NAMALWA (cell line): ENCODE results near the gene JUNB.

Experiments used
- DNase-seq: peaks from one replicate; pipeline ENCODE4 v3.0.0-alpha.2; 2015; ENCODE audit warnings: low spot score

JUNB gene

DNA sequence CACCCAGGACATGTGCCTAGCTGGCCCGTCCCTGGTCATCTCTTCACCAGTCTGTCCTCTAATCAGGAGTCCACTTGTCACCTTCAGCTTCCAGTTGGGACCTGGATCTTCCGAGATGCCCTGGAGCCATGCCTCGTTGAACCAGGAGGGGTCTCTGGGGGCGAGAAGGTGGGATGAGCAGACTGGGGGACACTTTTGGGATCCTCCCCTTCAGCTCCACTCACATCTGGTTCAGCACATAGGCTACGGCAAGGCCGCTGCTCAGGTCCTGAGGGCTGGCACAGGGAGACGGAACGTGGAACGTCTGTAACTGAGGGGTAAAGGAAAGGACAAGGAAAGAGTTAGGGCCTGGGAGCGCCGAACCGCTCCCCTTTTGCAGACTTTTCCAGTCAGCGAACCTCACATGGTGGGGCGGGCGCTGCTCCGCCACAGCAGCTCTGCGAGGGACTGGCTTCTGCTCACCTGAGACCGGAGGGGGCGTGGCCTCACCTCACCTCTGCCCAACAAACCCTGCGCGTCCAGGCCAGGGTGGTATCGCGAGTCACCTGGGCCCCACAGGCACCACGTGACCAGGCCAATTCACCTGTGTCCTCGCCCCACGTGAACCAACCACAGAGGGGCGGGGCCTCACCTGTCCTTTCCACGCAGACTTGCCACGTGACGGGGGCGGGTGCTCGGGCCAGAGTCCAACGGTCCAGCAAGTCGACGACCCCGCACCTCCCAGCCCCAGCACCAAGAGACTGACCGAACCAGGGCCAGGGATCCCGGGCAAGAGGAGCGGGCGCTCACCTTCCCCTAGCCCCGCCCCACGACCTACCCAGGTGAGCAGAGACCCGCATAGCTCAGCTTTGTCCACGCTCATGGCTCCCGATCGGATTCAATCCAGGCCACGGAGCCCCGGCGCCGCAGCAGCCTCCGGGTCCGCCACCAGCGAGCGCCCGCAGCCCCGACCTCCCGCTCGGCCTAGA is 16.4 kb upstream of the JUNB start, which contains the start of gene HOOK2:
Gene HOOK2, minus strand, starts transcription at position 965 of the 968 bp plus-strand sequence. Its CDS starts 103 bp downstream, at position 862.
- DNase-seq = no peak

DNA sequence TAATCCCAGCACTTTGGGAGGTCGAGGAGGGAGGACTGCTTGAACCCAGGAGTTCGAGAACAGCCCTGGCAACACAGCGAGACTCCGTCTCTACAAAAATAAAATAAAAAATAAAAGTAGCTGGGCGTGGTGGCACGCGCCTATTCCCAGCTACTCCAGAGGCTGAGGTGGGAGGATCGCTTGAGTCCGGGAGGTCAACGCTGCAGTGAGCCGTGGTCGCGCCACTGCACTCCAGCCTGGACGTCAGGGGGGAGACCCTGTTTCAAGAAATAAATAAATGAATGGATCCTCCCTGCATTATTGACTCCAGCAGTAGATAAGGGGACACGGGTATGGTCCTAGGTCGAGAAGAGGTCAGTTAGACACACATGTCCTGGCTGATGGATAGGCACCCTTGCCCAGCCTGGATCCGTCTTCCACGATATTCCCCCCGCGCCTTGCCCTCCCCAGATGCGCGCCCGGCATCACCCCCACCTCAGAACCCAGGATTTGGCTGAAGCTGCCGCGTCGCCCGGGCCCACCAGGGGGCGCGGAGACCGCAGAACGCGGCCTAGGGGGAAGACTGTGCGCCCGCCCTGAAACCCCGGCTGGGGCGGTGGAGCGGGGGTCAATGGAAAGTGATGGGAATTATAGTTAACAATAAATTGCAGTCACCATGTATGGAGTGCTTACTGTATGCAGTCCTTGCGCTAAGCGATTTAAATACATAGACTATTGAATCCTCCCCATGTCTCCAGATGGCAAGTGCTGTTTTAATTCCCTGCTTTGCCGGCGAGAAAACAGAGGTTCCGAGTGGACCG is 13.9 kb upstream of the JUNB start:
- DNase-seq = peak; percentile 84

DNA sequence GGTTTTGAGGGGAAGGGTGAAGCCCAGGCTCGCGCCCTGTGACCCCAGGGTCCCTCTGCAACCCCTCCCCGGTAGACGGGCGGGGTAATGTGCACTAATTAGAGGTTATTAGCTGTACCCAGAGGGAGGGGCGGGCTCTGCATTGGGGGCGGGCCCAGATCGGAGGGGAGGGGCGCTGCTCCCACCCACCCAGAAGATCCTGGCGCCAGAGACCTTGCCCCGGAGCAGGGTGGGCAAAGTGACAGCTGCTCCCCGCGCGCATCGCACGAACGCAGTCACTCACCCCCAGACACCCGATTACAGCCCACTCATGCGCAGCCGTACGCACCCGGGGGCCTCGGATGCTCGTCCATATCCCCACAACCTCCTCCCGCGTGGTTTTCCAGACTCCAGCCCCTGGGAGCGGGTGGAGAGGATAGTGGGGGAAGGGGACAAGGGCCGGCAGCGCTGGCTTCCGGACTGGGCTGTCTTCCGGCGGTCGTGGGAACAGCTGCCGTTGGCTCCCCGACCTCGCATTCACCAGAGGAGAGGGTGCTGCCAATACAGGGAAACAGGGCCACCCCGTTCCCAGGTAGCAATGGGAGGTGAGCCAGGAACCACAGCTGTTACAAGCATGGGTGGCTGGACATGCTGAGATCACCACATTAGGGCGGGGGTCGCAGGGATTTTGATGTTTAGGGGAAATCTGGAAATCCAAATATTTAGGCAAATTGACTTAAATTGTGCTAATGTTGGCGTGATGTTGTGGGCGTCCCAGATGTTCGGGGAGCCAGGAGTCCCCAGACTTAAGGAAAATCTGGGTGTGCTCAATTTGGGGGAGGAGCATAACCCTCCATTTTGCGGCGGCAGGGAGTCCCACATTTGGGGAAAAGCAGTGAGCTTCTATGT is 13.0 kb upstream of the JUNB start:
- DNase-seq = peak; percentile 50

DNA sequence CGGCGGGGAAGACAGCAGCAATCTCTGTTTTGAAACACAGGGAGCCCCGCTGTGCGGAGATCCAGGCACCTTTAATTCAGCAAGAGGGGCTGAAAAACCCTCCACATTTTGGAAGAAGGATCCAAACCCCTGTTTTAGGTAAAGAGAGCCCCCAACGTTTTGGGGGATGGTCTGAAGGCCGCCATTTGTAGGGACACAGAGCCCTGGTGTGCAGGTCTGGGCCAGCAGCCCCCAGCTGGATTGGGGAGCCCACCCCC is 12.5 kb upstream of the JUNB start:
- DNase-seq = no peak

DNA sequence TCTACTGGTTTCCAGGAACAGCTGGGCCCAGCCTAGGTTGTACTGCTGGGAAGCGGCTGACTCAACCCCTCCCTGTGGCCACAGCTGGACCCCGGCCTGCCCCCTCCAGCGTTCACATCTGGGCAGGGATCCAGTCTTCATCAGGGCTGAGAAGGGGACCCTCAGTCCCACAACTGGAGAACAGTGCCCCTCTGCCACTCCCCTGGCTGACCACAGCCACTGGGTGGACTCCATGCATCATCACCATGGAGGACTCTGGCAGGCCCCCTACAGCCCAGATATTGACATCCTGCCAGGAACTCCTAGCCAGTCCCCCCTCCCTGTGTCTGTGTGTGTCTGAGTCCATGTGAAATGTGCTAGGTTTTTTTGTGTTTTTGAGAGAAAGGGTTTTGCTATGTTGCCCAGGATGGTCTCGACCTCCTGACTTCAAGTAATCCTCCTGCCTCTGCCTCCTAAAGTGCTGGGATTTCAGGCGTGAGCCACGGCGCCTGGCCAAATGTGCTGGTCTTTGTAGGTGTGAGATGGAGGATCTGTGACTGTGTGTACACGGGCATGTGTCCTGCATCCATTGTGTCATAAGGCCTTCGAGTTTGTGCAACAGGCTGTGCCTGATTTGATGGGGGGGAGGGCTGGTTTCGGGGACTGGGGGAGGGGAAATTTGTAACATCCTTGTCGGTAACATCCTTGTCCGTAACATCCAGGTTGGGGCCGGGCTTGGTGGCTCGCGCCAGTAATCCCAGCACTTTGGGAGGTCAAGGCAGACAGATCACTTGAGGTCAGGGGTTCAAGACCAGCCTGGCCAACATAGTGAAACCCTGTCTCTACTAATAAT is 11.9 kb upstream of the JUNB start:
- no peak for DNase-seq

DNA sequence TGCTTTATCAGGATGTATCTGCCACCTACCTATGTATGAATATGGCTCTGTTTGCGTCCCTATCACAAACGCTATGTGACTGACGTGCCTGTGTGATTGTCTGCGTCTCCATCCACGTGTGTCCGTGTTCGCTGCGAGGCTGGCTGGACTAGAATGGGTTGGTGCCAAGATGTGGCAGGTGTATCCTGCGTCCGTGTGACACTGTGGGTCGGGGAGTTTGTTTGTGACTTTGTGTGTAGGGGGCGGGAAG is 9.2 kb upstream of the JUNB start:
- peak; percentile 75 for DNase-seq

DNA sequence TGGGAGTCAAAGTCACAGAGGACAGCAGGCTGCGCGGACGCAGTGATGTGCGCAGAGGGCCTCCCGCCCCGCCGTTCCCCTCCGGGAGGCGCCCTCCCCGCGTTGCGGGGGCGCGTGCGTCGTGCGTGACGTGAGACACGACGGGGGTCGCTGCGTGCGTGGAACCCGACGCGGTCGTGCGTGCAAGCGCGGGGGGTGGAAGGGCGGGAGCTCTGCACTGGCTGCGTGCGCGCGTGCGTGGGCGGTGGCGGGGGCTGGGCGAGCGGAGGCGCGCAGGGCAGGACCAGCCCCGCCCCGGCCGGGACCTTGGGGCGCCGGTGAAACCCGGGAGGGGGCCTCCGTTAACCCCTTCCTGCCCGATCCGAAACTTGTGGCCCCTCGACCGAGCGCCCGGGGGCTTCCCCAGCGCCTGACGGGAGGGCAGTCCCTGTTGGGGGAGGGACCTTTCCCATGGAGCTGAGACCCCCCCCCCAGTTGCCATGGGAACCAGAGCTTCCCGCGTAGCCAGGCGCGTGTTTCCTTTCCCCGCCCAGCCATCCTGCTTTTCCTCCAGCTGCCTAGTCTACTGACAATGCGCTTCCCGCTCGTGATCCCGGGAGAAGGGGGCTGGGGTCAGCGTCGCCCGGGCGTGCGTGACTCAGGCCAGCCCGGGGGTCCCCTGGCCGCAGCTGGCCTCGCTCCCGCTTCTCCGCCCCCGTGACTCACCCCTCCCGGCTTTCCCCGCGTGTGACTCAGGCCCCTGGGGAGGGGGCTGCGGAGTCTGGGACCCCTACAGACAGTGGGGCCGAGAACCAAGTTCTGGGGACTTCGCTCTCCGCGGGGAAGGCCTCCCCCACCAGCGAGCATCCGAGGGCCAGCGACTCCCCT is 8.6 kb upstream of the JUNB start:
- DNase-seq = no peak

DNA sequence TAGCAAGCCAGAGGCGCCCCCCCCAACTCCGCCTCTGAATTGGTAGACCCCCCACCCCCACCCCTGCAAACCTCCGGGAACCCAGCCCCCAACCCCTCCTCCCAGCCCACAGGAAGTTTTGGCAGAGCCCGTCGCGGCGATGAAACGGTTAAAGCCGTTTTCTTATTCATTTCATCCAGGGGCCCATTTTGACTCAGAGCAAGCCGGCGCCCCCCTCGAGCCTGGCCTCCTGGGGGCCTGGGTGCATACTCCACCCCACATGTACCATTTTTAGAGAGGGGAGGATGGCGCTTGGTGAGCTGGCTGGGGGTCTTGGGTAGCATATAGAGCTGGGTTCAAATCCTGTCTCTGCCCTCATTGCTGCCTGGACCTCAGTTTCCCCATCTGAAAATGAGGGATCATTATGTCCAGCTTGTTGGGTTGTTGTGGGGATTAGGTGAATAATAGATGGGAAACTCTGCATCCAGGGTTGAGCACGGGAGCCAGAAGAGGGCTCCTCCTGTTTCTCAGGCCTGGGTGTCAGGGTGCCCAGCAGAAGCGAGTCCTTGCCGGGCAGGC is 7.9 kb upstream of the JUNB start:
- no peak for DNase-seq

DNA sequence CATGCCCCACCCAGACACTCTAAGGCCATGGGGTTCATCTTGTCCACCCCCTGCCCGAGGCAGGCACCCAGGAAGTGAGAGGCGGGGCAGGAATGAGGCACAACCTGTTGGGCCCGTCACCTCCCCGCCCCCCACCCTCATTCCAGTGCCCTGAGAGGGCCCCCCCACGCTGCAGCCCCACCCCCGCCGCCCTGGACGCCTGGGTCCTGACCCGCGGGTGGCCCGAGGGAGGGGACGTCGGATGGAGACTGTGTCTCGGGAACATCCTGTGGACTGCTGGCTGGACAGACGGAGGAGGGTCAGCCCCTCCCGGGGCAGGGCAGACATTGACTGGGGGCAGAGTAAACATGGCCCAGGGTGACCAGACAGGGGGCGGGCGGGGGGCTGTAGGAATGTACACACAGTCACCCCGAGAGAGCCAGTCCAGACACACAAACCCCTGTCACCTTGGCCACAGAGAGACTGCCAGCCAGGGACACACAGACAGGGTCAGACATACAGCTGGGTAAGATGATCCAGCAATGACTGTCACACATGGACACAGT is 7.4 kb upstream of the JUNB start:
- no peak for DNase-seq

DNA sequence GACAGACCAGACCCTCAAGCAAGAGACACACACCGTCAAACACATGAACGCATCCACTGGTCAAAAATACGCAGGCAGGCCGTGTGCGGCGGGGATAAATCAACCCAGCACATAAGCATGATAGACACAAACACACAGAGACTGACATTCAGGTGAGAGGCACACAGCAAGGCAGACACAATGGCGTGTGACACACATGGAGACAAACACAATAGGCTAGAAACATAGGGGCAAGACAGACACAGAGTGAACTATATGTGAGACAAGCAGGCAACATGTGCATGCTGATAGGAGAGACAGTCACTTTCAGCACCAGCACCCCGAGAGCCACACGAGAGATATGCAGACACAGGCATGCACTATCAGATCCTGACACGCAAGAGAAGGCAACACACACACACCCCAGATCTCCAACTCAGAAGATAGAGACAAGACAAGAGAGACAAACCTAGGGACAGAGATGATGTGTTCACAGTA is 6.9 kb upstream of the JUNB start:
- peak; percentile 56 for DNase-seq

DNA sequence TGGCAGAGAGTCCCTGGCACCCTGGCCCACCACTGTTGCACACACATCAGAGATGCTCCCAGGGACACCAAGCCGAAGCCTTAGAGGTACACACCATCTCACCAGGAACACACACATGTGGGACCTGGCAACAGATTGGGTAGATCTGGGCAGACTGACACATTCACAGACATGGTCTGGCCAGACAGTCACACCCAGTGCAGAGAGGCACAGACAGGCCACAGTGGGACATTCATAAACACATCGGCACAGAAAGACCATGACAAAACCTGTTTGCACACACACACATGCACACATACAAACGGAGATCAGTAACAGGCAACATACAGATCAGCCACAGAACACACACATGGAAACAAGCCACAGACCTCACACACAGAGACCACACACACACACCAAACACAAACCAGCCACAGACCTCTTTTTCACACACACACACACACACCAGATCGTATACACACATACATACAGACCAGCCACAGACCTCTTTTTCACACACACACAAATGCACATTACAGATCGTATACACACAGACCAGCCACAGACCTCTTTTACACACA is 6.3 kb upstream of the JUNB start:
- DNase-seq = no peak

DNA sequence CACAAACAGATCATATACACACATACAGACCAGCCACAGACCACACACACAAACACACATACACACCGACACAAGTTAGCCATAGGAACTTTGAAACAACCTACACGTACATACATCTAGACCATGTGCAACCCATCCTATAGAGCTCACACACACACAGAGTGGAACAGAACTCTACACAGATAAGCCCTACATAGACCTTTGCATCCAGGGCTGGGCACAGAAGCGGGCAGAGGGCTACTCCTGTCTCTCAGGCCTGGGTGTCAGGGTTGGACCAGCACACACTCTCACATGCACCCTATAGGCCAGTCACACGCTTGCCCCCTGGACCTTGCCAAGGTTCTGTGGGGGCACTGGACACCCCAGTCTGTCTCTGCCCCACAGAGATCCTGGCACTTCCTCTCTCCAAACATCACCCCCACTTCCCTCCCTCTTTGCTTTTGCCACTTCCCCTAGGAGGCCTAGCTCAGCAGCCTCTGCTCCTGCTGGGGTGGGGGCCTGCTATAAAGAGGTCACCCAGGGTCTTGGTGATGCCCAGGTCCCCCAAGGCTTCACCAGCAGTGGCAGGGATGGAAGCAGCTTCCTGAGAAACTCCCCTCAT is 5.8 kb upstream of the JUNB start:
- no peak for DNase-seq

DNA sequence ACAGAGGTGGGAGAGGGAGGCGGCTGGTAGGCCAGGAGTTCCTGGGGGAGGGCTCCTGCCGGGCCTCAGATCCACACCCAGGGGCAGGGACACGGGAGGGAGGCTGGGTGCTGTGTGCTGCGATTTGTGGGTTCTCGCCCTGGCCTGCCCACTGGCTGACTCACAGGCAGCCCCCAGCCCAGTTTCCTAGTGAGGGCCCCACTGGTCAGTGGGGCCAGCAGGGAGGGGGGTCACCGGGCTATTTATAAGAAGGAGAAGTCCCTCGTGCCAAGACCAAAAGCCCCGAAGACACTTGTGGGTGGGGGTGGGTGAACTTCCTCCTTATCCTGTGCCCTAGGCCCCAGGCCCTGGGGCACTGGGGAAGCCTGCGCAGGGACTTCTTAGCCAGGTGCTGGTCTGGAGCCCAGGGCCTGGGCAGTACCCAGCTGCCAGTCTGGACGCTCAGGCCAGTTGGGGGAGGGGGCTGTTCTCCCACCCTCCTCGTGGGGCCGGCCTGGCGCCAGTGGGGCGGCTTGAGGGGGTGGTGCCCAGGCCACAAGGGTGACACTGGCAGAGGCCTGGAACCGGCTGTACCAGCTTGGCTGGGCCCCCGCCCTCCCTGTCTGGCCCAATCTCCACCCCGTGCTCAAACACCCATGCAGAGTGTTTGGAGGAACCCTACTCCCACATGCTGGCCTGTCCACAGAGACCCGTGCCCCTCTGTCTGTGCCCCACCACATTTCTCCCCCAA is 5.0 kb upstream of the JUNB start:
- DNase-seq = peak; percentile 54

DNA sequence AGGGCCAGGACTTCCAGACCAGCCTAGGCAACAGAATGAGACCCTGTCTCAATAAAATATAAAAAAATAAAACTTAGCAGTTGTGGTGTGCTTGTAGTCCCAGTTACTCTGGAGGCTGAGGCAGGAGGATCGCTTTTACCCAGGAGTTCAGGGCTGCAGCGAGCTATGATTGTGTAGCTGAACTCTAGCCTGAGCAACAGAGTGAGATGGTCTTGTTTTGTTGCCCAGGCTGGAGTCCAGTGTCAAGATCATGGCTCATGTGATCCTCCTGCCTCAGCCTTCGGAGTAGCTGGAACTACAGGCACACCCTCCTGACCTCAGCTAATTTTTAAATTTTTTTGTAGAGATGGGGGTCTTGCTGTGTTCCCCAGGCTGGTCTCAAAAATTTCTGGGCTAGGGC is 4.3 kb upstream of the JUNB start:
- DNase-seq = no peak

DNA sequence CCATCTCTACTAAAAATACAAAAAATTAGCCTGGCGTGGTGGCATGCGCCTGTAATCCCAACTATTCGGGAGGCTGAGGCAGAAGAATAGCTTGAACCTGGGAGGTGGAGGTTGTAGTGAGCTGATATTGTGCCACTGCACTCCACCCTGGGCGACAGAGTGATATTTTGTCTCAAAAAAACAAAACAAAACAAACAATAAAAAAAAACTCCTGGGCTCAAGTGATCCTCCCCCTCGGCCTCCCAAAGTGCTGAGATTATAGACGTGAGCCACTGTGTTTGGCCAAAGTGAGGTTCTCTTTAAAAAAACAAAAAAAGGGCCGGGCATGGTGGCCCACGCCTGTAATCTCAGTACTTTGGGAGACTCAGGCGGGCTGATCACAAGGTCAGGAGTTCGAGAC is 3.8 kb upstream of the JUNB start:
- no peak for DNase-seq

DNA sequence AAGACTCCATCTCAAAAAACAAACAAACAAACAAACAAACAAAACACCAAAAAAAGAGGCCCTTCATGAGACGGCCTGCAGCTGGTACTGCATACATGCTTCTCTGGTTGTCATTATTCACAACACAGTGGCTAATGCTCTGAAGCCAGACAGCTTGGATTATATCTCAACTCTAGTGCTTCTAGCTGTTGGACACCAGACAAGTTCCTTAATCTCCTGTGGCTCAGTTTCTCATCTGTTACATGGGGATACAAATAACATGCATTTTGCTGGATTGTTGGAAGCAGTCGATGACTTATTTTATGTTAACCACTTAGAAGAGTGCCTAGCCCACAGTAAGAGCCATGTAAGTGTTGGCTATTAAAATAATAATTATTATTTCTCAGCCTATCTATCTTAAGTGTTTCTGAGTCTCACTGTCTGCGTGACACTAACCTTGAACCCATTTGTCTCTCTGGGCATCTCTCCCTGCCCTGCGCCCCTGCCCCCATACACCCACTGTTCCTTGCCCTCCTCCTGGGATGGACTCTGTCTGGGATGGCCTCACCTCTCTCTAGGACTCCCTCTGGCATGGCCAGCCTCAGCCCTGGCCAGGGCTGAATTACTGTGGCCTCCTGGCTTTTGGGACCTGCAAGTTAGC is 3.1 kb upstream of the JUNB start:
- DNase-seq = peak; percentile 57

DNA sequence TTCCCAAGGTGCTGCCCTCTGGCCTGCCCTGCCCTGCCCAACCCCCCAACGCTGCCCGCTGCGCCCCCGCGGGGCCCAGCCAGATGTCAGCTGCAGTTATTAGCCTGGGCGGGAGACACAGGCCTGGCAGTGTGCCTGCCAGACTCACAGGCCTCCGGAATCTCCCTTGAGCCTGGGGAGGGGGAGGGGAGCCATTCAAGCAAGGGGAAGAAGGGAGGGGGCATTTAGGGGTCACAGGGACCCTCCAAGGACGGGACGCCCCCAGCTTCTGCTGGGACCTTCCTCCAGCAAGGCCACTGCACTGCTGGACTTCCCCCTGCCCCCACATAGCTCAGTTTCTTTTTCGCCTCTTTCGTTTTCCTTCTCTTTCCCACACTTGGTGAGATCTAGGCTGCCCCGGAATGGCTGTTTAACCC is 2.6 kb upstream of the JUNB start:
- DNase-seq = peak; percentile 78
